GM18861 (cell line): ENCODE data around the gene NCCRP1.
"Not testable (repeated sequence)": the region's sequence is repeated elsewhere in the genome, so short reads cannot be mapped to it uniquely, and the experiment has no call there.

Source experiments
- ATAC-seq: cut with Tn5 transposase; IDR thresholded peaks from one replicate; pipeline ENCODE4 v1.9.1; 2021; ENCODE audit not compliant: unreplicated experiment

NCCRP1 gene

DNA sequence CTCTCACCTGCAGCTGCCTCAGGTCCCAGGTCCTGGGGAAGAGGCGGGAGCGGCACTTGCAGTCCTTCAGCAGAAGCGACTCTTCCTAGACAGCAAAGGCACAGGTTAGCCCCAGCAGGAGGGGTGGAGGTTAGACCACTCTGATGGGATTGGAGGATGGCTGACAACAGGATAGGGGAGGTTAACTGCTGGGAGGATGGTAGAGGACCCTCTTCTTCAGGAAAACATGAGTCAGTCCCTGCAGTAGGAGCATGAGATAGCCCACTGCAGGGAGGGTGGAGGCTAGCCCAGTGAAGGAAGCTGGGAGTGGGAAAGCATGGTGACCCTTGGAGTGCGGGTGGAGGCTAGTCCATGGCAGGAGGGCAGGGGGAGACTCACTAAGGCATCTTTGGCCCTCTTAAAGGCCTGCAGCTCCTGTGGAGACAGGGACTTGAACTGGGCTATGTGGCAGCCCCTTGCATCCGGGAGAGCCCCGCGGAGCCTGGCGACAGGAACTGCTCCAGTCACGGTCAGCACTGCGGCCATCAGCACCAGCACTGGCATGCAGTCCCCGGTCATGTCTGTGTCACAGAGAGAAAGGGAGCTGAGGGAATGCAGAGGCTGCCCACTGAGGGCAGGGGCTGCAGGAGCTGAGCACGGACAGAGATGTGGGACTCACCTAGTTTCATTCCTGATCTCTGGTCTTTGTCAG, 47.8 kb downstream of the NCCRP1 start, which contains the start of gene IFNL3:
TSS of gene IFNL3 (minus strand) at position 597 of the 691 bp plus-strand sequence. CDS start at position 558, 39 bp downstream.
- ATAC-seq: not testable (repeated sequence)

- not testable (repeated sequence) for ATAC-seq
Measured at GRCh38 chr19:39245166-39245565, 48.4 kb downstream of the NCCRP1 start.

DNA sequence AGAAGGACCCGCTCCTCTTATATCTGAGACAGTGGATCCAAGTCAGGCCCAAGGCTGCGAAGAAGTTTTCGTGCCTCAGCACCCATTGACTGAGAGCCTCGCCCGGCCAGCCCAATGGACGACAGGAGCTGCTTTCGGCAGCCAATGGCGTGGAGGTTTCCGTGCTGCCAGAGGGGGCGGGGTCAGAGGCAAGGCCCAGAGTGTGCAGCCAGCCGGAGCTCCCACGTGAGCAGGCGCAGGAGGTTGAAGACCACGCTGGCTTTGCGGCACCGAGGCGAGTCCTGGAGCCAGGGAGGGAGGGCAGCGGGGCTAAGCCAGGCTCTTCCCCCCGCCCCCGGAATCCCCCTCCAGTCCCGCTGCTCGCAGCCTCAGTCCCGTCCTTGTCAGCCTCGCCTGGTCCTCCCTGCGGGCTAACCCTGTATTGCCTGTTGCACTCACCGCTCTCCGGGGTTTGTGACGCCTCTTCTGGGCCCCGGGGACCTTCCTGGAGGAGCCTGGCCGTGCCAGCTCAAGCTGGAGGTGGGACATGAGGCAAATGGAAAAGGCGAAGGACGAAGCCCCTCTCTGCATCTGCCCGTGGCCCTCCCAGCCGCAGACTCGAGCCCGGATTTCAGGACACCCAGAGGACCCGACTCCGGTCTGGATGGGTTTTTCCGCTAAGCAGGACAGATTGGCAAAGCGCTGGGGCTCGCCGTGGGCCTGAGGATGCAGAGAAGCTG, 50.3 kb downstream of the NCCRP1 start:
- no peak for ATAC-seq

DNA sequence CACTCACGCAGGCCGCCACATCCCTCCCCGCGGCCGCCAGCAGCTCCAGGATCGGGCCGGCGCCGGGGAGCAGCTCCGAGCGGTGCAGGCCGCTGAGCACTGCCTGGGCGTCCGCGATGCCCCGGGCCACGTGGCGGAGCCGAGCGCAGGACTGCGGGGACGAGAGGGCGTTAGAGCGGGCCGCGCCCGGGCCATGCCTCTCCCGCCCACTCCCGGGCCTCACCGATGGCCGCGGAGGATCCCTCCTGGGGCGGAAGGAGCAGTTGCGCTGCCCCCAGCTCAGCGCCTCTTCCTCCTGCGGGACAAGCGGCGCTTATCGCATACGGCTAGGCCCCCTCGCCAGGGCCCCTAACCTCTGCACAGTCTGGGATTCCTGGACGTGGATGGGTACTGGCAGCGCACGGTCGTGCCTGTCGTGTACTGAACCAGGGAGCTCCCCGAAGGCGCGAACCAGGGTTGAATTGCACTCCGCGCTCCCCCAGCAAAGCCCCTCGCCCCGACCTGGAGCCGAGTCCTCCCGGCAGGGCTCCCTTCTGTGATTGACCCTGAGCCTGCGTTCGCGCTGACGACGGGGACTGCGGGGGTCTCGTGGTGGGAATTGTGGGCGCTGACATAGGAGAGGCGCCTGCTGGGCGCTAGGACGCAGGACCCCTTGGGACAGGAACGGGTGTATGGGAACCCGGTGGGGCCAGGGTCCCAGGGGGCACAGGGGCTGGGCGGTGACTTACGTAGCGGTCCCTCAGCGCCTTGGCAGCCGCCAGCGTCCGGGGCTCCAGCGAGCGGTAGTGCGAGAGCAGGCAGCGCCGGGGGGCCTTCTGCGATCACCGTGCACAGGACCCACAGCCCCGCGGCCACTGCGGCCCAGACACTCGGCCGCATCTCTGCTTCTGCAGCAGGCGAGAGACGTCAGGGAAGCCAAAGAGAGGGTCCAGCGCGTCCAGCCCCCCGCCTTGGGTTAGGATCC, 51.2 kb downstream of the NCCRP1 start:
- ATAC-seq: no peak

DNA sequence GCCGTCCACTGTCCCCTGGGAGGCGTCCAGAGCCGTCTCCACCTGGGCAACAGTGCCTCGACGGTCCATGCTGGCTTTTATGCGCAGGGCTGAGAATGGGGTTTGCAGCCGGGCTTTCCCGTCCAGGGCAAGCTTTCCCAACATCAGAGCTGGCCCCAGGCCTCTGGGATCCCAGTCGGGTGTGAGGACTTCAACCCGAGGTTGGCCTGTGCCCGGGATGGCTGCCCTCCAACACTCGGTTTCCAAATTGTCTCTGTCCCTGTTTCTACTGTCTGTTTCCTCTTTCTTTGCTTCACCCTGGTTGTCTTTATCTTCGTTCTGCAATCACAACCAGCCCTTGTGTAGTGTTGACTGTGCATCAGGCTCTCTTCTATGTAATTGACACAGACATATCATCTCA, 52.0 kb downstream of the NCCRP1 start, which contains the start of gene IFNL4:
TSS of gene IFNL4 (minus strand) at position 51 of the 400 bp plus-strand sequence.
- no peak for ATAC-seq

GRCh38 chr19:39251081-39251480, 54.3 kb downstream of the NCCRP1 start:
- ATAC-seq: no peak
